SK-N-MC (cell line): ENCODE data around the gene FRA10AC1.
"Not testable (repeated sequence)": the region's sequence is repeated elsewhere in the genome, so short reads cannot be mapped to it uniquely, and the experiment has no call there.

Source experiments
- DNase-seq: peaks from one replicate; pipeline ENCODE4 v3.0.0-alpha.2; 2011; ENCODE audit warnings: low read depth, low spot score
- H3K27ac ChIP-seq: fragments of 200-600 bp; sonication (generic); 2 replicates; pipeline ENCODE4 v1.5.1; 2016; ENCODE audit warnings: mixed run types
- H3K36me3 ChIP-seq: fragments of 200-600 bp; sonication (generic); 2 replicates; pipeline ENCODE4 v1.6.1; 2017; ENCODE audit warnings: antibody characterized with exemption, low read length, mixed read lengths; ENCODE audit not compliant: insufficient read depth
- H3K4me3 ChIP-seq: fragments of 200-600 bp; sonication (generic); 2 replicates; pipeline ENCODE4 v1.5.1; 2016
- H3K9ac ChIP-seq: fragments of 200-600 bp; sonication (generic); 2 replicates; pipeline ENCODE4 v1.8.0; 2017; ENCODE audit warnings: mixed run types, mixed read lengths; ENCODE audit not compliant: insufficient read length
- H3K9me3 ChIP-seq: fragments of 200-600 bp; sonication (generic); 2 replicates; pipeline ENCODE4 v1.6.1; 2017; ENCODE audit warnings: low read depth, mild to moderate bottlenecking, antibody characterized with exemption, low read length, moderate library complexity, mixed read lengths
- EZH2 ChIP-seq: fragments of 200-600 bp; sonication (generic); IDR thresholded peaks from one replicate; pipeline ENCODE4 v1.6.1; 2017; ENCODE audit warnings: antibody characterized with exemption
- FOXP2 ChIP-seq: optimal IDR thresholded peaks from 2 replicates; pipeline ENCODE3; 2011; ENCODE audit warnings: mild to moderate bottlenecking, moderate library complexity; ENCODE audit not compliant: insufficient read depth; ENCODE audit errors: extremely low read length, control extremely low read depth
- POLR2AphosphoS5 ChIP-seq: IDR thresholded peaks from 2 replicates; pipeline ENCODE4 v1.6.1; 2012; ENCODE audit warnings: mild to moderate bottlenecking, low read depth, low read length, borderline replicate concordance

Gene FRA10AC1

DNA sequence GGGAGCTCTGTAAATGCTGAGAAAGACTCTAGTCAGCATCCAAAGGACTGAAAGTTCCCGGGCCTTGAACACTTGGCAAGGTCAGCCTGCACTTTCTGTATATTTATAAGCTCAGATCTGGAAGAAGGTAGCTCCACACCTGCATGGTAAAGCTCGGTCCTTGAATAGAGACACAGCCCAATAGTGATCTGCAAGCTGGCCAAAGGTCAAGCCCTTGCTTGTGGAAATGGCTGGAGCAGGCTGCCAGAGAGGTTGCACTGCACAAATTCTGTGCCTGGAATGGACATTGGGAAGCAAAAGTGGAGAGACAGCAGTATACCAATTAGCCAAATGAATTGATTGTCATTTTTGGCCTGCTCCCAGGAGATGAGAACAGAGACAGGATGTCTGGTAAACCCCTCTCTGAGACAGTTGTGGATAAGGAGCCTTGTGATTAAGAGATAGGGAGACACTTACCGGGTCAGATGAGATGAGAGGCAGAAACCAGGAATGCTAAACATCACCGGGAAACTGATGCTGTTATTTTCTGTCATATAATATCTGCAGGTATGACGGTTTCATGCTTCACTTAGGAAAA is 8.0 kb upstream of the FRA10AC1 start:
- no peak overlapping the region for H3K9ac ChIP-seq
- H3K4me3 ChIP-seq, result no peak overlapping the region
- TF ChIP-seq FOXP2 (no peak), POLR2AphosphoS5 (no peak), EZH2 (no peak)
- no peaks in the 10 kb centered on the region for H3K9me3 ChIP-seq
- DNase-seq, result no peak
- no peak overlapping the region for H3K27ac ChIP-seq
- H3K36me3 ChIP-seq, result no peaks in the 10 kb centered on the region

DNA sequence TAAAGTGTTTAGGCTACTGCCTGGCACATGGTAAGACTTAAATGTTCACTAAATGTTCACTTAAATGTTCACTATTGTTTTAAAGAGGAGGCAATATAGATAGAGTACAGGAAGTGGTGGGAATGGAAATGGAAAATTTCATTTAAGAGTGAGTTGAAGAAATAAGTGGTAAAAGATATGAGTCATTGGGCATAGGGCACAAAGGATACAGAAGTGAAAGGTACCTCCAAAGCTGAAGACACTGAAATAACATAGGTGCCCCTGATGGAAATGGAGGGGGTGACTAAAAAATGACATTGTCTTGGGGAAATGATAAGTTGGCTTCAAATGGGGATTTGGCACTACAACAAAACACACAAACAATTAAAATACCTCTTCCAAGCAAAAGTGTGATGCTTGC is 5.2 kb upstream of the FRA10AC1 start:
- Histone ChIP-seq H3K36me3 (no peaks in the 10 kb centered on the region), H3K27ac (no peak overlapping the region), H3K9me3 (no peaks in the 10 kb centered on the region), H3K9ac (no peak overlapping the region), H3K4me3 (no peak overlapping the region)
- TF ChIP-seq POLR2AphosphoS5, result no peak
- TF ChIP-seq FOXP2, result no peak
- no peak for TF ChIP-seq EZH2
- no peak for DNase-seq

DNA sequence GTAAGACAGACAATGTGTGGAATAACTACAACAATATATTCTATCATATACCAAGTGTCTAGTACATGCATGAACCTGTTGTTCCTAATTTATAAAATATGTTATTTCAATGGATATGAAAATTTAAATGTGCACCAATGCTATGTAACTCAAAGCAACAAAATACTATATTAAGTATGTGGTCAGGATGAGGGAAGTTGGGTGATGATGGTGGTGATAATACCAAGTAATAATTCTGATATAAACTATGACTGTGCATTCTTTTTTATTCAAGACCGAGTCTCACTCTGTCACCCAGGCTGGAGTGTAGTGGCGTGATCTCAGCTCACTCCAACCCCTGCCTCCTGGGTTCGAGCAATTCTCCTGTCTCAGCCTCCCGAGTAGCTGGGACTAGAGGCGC is 2.1 kb upstream of the FRA10AC1 start:
- Histone ChIP-seq H3K4me3 (no peak overlapping the region), H3K9me3 (no peaks in the 10 kb centered on the region), H3K27ac (no peak overlapping the region), H3K9ac (no peak overlapping the region), H3K36me3 (peaks cover under 1% of the 10 kb centered on the region; the same call in 1 of the 2 replicates)
- DNase-seq, result no peak
- no peak for TF ChIP-seq EZH2
- no peak for TF ChIP-seq POLR2AphosphoS5
- no peak for TF ChIP-seq FOXP2

DNA sequence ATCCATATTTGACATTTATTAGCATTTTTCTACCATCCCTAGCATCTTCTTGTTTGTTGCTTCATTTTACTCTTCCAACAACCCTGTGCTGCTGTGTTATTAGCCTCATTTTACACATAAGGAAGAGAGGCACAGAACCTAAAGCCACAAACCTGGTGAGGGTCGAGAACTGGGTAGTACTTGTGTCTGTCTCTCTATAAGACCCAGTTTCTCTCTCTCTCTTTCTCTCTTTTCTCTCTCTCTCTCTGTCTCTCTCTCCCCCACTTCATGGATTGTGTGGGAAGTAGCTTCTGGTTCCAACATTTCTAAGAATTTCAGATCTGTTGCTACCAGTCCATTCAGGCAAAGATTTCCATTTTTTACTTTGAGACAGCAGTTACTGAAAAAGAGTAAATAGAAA is 1.4 kb upstream of the FRA10AC1 start:
- Histone ChIP-seq H3K9ac (no peak overlapping the region), H3K4me3 (no peak overlapping the region), H3K9me3 (no peaks in the 10 kb centered on the region), H3K27ac (no peak overlapping the region), H3K36me3 (peaks cover 4% of the 10 kb centered on the region; the same call in 1 of the 2 replicates)
- no peak for DNase-seq
- TF ChIP-seq POLR2AphosphoS5 (no peak), FOXP2 (no peak), EZH2 (no peak)

DNA sequence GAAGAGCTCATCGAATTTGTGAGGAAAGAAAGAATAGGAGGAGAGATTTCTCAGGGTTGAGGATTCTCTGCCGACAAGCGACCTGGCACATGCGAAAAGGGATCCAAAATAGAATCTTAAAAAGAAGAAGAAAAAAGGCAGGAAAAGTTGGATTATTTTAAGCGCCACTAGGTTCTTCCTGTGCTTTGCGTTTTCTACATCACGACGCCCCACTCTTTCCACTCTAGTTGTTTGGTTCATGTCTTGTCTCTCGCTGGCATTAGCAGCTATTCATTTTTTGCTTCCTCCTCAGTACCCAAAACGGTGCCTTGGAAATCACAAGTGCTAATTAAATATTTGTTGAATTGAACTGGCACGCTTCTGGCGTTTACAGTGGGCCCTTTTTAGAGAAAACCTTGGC is 674 bp upstream of the FRA10AC1 start:
- peak overlapping the region; percentile 85 for H3K4me3 ChIP-seq
- no peak for DNase-seq
- no peak overlapping the region for H3K27ac ChIP-seq
- peaks cover 4% of the 10 kb centered on the region; the same call in 1 of the 2 replicates for H3K36me3 ChIP-seq
- H3K9ac ChIP-seq, result peak overlapping the region; percentile 84
- TF ChIP-seq EZH2 (no peak), FOXP2 (no peak), POLR2AphosphoS5 (no peak)
- H3K9me3 ChIP-seq, result no peaks in the 10 kb centered on the region

DNA sequence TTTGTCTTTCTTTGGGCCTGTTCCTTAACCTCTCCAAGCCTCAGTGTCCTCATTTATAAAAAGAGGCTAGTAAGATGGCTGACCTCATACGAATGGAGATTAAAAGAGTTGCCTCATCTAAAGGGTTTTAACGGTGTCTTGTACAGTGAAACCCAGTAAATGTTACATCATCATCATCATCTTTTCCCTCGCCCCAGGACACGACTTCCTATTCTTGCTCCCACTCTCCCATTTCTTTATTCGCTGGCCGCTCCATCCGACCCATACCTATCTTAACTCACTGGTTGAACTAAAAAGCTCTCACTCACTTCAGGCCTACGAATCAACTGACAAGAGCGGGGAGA is 554 bp downstream of the FRA10AC1 start:
- Histone ChIP-seq H3K9ac (peak overlapping the region; percentile 84), H3K4me3 (peak overlapping the region; percentile 85), H3K9me3 (no peaks in the 10 kb centered on the region), H3K27ac (no peak overlapping the region), H3K36me3 (peaks cover 4% of the 10 kb centered on the region; the same call in 1 of the 2 replicates)
- DNase-seq, result no peak
- TF ChIP-seq FOXP2, result no peak
- no peak for TF ChIP-seq EZH2
- no peak for TF ChIP-seq POLR2AphosphoS5

DNA sequence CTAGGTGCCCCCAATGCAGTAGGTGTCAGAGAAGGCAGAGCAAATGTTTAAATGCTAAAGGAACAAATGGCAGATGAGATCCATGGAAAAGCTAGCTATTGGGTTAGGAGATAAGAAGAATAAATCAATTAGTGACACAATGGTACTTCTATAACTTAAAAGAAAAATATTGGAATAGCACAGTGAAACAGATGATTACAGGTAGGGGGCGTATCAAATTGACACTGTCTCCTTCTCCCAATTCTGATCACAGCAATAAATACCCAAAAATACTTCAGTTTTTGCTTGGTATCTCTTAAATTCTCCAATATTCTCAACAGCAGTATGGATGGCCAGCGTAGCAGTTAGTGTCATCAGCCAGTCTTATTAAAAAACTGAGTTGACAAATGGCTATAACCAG is 5.2 kb downstream of the FRA10AC1 start:
- H3K9me3 ChIP-seq, result no peaks in the 10 kb centered on the region
- no peak for DNase-seq
- TF ChIP-seq FOXP2, result no peak
- TF ChIP-seq EZH2, result no peak
- no peak for TF ChIP-seq POLR2AphosphoS5
- no peak overlapping the region for H3K4me3 ChIP-seq
- no peak overlapping the region for H3K9ac ChIP-seq
- H3K27ac ChIP-seq, result no peak overlapping the region
- peaks cover 7% of the 10 kb centered on the region; the same call in 1 of the 2 replicates for H3K36me3 ChIP-seq

DNA sequence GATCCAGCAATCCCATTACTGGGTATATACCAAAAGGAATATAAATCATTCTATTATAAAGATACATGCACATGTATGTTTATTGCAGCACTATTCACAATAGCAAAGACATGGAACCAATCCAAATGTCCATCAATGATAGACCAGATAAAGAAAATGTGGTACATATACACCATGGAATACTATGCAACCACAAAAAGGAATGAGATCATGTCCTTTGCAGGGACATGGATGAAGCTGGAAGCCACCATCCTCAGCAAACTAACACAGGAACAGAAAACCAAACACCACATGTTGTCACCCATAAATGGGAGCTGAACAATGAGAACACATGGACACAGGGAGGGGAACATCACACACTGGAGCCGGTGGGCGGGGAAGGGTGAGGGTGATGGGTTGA is 5.8 kb downstream of the FRA10AC1 start:
- not testable (repeated sequence) for H3K4me3 ChIP-seq, H3K36me3 ChIP-seq, H3K9ac ChIP-seq, H3K9me3 ChIP-seq, DNase-seq, H3K27ac ChIP-seq

DNA sequence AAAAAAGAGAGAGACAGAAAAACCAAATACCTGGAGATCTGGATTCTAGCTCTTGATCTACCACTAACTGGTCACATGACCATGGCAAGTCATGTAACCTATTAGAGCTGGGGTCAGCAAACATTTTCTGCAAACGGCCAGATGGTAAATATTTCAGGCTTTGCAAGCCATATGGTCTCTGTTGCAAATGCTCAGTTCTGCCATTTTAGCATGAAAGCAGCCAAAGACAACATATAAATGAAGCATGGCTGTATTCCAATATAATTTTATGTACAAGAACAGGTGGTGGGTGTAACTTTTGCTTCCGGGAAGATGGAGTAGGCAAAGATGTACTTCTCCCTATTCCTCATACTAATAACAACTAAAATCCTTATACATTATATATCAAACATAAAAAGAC is 6.7 kb downstream of the FRA10AC1 start:
- no peak overlapping the region for H3K9ac ChIP-seq
- DNase-seq, result no peak
- peaks cover 7% of the 10 kb centered on the region; the same call in 1 of the 2 replicates for H3K36me3 ChIP-seq
- no peak overlapping the region for H3K27ac ChIP-seq
- no peak overlapping the region for H3K4me3 ChIP-seq
- no peak for TF ChIP-seq EZH2
- no peak for TF ChIP-seq POLR2AphosphoS5
- no peak for TF ChIP-seq FOXP2
- no peaks in the 10 kb centered on the region for H3K9me3 ChIP-seq
